NCI-H1105 (cell line): ENCODE results near the gene RIN3.

Experiments
- DNase-seq: peaks from one replicate; lab custom pipeline; 2025; lab: John Stamatoyannopoulos, UW

The RIN3 gene

DNA sequence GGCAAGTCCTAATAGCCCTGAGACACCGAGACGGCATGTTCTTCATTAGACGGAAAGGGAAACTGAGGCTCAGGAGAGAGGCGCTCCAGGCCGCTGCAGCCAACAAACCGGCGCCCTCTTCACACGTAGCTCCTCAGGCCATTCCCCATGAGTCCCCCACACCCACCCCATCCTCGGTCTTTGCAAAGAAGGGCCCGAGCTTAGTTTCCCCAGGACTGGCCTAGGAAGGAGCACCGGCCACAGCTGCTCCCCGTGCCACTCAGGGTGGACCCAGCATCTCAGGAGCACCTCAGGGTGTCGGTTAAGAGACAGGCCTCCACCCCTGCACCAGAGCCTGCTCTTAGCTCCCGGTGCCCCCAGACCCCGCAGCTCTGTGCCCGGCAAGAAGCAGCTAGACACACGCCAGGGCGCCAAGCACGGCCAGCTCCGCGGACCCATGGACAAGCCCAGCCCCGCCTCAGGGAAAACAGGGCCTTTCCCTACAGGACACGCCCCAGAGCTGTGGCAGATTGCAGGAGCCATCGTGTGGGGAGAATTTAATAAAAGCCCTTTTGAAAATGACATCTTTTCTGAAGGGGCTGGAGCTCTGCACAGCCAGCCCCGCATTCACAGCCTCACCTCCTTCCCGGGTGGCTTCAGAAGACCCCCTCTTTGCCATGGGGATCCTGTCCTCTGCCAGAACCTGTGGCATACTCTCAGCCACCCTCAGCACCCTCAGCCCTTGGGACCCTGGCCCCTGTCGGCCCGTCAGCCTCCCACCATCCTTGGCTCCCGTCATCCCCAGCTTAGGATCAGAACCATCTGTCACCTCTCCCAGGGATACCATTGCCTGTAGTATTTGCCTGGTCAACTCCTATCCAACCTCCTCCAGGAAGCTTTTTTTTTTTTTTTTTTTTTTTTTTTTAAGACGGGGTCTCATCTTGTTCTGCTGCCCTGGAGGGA is 175.1 kb downstream of the RIN3 start:
- DNase-seq: no peak

DNA sequence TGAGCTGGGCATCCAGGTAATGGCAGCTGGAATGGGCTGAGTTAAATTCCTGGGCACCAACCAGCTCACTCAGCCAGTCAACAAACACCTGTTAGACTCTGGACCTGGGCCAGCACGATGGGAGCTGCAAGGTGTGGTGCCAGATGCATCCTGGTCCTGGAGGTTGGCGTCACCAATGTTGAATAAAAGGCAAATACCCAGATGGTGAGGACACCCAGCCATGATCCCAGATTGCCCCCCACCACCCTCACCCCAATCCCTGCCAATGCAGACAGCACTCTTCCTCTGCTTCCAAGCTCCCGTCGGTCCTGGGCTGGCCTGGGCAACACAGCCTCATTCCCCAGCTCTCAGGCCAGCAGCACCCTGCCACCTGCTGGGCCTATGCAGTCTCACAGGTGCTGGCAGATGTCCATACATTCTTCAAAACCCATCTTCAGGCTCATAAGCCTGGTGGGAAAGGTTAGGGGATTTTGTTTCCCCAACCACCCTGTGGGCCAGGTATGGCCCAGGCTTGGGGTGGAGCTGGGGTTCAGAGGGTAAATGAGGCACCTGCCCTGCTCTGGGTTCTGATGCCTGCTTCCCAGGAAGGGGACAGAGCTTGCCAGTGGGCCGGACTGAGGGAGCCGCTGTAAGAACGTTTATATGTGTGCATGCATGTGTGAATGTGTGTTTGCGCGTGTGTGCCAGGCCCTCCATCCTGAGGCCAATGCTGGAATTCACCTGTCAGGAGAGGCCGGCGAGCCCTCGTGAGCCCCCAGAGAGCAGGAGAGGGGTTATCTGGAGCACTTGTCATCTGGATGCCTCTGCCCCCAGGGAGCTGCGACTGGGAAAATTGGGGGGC is 176.8 kb downstream of the RIN3 start:
- DNase-seq: peak; percentile 73

- peak; percentile 98 for DNase-seq
Measured at GRCh38 chr14:92692822-92693226, 179.2 kb downstream of the RIN3 start.

- DNase-seq: no peak
Measured at GRCh38 chr14:92693998-92694795, 180.6 kb downstream of the RIN3 start.

GRCh38 chr14:92694807-92695206 is 181.2 kb downstream of the RIN3 start:
- no peak for DNase-seq

GRCh38 chr14:92695562-92695961 is 182.0 kb downstream of the RIN3 start:
- DNase-seq: no peak

GRCh38 chr14:92696366-92696765 is 182.8 kb downstream of the RIN3 start:
- DNase-seq: no peak

DNA sequence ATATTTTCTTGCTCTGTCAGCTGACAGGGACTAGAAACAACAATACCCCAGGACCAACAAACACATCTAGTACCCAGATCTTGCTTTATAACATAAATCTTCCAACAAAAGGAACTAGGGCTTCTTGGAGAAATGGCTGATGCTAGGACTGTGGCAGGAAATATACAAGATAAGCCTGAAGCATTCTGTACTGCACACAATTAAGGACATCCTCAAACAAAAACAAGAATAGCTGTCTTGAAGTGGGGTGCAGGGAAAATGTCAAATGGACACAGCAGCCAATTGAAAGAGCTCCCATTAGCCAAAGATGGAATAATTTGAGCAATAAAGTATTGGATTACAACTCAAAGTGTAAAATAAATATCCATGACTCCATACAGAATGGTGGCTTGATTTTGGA is 184.8 kb downstream of the RIN3 start:
- DNase-seq: no peak

DNA sequence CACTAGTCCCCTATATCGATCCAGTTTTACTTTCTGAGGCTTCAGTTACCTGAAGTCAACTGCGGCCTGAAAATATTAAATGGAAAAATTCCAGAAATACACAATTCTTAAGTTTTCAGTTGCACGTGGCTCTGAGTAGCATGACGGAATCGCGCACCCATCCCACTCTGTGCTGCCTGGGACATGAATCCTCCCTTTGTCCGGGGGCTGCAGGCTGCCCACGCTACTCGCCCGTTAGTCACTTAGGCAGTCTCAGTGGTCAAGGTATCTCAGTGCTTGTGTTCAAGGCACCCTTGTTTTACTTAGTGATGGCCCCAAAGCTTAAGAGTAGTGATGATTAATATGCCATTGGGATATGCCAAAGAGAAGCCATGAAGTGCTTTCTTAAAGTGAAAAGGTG is 188.2 kb downstream of the RIN3 start:
- DNase-seq: no peak

- DNase-seq: no peak
Measured at GRCh38 chr14:92702441-92702918, 188.9 kb downstream of the RIN3 start.

GRCh38 chr14:92703516-92703915 is 189.9 kb downstream of the RIN3 start:
- no peak for DNase-seq

GRCh38 chr14:92704036-92704804 is 190.6 kb downstream of the RIN3 start:
- no peak for DNase-seq

DNA sequence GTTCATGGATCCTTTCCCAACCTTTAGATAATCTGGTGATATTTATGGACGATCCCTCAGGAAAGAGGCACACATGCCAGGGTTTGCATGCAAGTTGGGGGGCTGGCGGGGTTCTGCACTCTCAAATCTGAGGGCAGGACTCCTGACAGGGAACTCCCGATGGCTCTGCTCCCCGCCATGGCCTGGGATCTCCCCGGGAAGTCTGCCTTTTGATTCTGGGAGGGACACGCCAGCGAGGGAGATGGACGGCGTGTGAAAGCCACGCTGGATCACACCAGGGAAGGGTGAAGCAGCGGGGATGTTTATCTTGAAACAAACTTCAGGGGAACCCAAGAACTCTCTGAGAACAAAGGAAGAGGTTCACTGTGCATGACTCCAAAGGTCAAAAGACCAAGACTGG is 191.2 kb downstream of the RIN3 start:
- no peak for DNase-seq

DNA sequence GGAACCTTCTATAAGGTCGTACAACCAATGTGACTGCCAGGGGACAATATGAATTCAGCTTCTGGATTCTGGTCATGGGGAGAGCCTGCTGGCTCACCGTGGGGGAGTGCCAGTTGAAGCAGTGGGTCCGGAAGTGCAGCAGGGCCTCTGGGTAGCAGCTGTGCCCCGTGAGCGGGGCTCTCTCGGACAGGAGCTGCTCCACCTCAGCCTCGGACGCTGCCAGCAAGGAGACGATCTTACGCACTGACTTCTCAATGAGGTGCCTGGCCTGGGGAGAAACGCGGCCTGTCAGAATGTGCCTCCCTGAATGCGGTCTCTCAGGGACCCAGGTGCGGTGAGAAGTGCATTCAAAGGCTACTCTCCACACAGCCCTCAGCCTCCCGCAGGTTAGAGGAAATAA is 192.8 kb downstream of the RIN3 start:
- DNase-seq: no peak

DNA sequence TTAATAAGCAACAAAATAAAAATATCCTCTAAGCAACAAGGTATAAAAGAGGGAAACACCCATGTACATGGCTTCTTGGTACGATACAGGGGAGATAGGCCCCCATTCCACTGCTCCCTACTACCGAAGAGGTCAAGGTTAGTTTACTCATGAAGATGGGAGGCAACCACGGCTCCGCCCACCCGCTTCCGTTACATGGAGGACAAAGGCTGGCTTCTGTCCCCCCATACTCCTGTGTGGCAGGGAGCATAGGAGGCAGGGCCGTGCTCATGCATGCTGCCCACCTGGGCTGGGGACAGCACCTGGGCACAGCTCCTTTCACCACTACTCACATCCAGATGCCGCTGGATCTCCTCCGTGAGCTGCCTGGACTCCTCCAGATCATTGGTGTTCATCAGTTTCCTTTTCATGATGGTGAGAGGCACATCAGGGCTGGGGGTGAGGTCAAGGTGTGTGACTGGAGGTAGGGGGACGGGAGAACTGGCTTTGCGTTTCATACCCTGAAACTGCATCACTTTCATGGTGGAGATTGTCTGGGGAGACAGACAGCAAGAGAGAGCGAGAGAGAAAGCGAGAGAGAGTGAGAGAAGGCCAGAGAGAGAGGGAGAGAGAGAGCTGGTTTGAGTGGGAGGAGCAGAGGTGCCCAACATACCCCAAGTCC is 195.9 kb downstream of the RIN3 start:
- DNase-seq: no peak

DNA sequence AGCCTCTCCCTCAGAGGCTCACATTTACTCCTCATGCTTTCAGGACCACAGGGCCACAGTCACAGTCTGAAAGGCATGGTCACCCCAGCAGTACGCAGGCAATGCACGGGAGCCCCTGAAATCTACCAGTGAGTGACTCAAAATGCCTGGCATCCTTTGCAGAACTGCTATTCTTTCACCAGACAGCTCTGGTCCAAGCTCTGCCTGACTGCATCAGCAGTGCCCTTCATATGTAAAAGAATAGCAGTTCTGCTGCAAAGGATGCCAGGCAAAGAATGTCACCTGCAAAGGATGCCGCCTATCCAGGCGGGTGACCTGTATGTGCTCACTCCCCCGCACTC is 196.4 kb downstream of the RIN3 start:
- no peak for DNase-seq

DNA sequence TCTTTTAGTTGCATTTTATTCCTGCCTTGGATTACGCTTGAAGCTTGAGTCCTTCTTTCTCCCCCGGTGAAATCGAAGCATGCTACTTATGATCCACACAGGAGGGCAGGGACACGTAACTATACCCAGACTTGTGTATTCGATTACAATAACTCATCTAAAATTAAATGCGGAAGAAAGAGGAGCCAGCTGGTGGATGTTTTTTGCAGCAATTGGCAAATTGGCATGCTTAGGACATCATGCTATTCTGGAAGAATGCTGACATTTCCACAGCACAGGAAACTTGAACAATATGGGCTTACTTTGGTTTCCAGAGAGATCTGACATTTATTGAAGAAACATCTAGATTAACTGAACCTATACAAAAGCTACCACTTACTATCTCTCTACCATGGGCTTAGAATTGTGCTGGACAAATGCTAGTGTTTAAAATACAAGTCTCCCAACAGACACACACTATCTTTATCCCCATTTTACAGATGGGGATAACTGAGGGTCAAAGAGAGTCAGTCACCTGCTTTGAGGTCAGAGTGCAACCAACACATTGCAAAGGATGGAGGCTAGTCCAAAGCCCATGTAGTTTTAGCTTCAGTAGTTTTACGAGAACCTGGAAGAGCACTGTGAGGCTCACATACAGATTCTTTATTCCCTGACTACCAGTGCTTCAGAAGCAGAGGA is 198.5 kb downstream of the RIN3 start:
- DNase-seq: no peak

DNA sequence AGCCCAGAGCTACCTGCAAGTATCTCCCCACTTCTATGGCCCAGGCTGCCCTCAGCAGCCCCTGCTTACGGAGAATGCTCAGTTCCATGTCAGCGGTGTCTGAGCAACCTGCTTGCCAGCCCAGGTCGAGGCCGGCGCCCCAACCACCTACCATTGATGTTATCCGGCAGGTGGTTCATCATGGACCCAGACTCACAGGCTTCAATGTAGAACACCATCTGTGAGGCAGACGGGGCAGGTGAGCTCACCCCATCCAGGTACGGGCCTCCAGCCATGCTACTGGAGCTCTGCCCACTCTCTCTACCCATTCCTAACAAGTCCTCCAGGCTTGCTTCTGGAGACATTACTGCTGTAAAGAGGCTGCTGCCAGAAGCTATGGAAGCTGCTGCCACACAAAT is 199.1 kb downstream of the RIN3 start:
- no peak for DNase-seq

- DNase-seq: peak; percentile 58
Measured at GRCh38 chr14:92714739-92715307, 201.2 kb downstream of the RIN3 start.

DNA sequence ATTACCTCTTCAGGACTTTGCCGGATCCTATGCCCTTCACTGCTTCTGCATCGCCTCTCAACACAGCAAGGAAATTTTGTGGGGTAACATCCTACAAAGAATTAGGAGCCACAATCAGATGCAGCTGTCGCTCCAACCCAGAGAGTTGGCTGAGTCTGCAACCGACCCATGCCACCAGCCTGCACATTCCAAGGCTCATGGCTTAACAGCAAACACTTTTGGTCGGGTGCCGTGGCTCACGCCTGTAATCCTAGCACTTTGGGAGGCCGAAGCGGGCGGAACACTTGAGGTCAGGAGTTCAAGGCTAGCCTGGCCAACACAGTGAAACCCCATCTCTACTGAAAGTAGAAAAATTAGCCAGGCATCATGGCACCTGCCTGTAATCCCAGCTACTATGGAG is 202.6 kb downstream of the RIN3 start:
- DNase-seq: no peak
